ENCODE data around the gene GUF1. TPM values are rescaled to one million over a fixed set of nuclear protein-coding genes. Genes with fewer than 3 reads are reported as not detected.

GUF1 gene
- total RNA-seq, 4 donors from 2014 or later, result 13.8 to 20.3 (median 19.3) TPM

- H3K27me3 ChIP-seq, result no peaks in the 10 kb centered on the region
- H3K4me1 ChIP-seq, result no peaks in the 10 kb centered on the region
- TF ChIP-seq POLR2AphosphoS5 (IDR thresholded peaks at IDR 0.05) (no peak), CTCF (IDR thresholded peaks at IDR 0.05) (no peak), POLR2A (IDR thresholded peaks at IDR 0.05) (no peak), EP300 (IDR thresholded peaks at IDR 0.05) (no peak)
- no peaks in the 10 kb centered on the region for H3K36me3 ChIP-seq
- no peak for DNase-seq (ENCODE audit: low spot score in 2 of 2)
- H3K9me3 ChIP-seq, result no peaks in the 10 kb centered on the region
- no peak overlapping the region for H3K4me3 ChIP-seq
- WGBS, result 10% methylated on average over 2 of the region's 2 CpGs
- H3K27ac ChIP-seq, result no peak overlapping the region
Measured at GRCh38 chr4:44738615-44739014, 60.4 kb downstream of the GUF1 start.

DNA sequence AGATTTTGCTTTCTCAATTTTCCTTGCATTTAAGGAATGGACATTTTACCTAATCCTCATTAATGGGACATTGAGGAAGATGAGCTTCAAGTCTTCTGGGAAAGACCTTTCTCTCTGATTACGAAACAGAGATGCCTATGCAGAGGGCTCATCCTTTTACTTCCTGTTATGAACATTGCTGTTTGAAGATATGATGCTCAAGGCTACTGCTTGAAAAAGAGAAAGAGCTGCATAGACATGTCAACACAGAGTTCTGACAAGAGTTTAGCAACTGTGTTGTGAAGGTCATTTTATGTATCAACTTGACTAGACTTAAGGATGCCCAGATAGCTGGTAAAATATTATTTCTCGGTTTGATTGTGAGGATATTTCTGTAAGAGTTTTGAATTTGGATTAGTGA, 62.0 kb downstream of the GUF1 start:
- no peak for DNase-seq (ENCODE audit: low spot score in 2 of 2)
- Histone ChIP-seq H3K27me3 (no peaks in the 10 kb centered on the region), H3K4me3 (no peak overlapping the region), H3K36me3 (no peaks in the 10 kb centered on the region), H3K9me3 (no peaks in the 10 kb centered on the region), H3K4me1 (no peaks in the 10 kb centered on the region), H3K27ac (no peak overlapping the region)
- 91% methylated on average over 2 of the region's 2 CpGs for WGBS
- no peak for TF ChIP-seq POLR2A (IDR thresholded peaks at IDR 0.05)
- no peak for TF ChIP-seq EP300 (IDR thresholded peaks at IDR 0.05)
- TF ChIP-seq POLR2AphosphoS5 (IDR thresholded peaks at IDR 0.05), result no peak
- no peak for TF ChIP-seq CTCF (IDR thresholded peaks at IDR 0.05)

Other genes with a start within 250 kb of the GUF1 start
- 1 to 10 TPM in 1 of 4 donors, under 1 TPM in 3; 0.34 to 1.6 (median 0.48) TPM for gene KCTD8, start 229.6 kb upstream of the GUF1 start, total RNA-seq
- not detected for gene YIPF7, start 26.8 kb upstream of the GUF1 start, total RNA-seq
- gene GNPDA2, start 48.1 kb downstream of the GUF1 start, total RNA-seq, result 10 to 100 TPM in 3 of 4 donors, 1 to 10 TPM in 1; 6.8 to 15.3 (median 13.0) TPM

Measured in suprapubic skin (tissue), 4 donors.